Renal cortical epithelial cell (primary cell): ENCODE data around the gene TNFSF18. TPM values are rescaled to one million over a fixed set of nuclear protein-coding genes. Genes with fewer than 3 reads are reported as not detected.

Experiments used
- total RNA-seq: library from RNA; depleted of rRNA; stranded (reverse); fragments of >200 nt; gene quantifications from 2 replicates; pipeline ENCODE4 v1.2.3, GENCODE V29; 2014

Gene TNFSF18
- total RNA-seq, 1 donor from 2014 or later = 0.10 TPM

Other genes with a start within 250 kb of the TNFSF18 start
- 0.75 and 1.2 TPM in 2 replicates for gene TNFSF4, start 156.4 kb upstream of the TNFSF18 start, total RNA-seq